DMS 273 treated with DMSO at 0.1 percent for 48 hours (cell line): ENCODE results near the gene BICDL2.
A peak's percentile ranks its signal among the peaks of the same experiment; 100 is the strongest.

ENCODE experiments used
- DNase-seq: peaks from one replicate; lab custom pipeline; 2025; lab: John Stamatoyannopoulos, UW

BICDL2 gene

GRCh38 chr16:3047387-3047720 lies 10.6 kb upstream of the BICDL2 start:
- no peak for DNase-seq

DNA sequence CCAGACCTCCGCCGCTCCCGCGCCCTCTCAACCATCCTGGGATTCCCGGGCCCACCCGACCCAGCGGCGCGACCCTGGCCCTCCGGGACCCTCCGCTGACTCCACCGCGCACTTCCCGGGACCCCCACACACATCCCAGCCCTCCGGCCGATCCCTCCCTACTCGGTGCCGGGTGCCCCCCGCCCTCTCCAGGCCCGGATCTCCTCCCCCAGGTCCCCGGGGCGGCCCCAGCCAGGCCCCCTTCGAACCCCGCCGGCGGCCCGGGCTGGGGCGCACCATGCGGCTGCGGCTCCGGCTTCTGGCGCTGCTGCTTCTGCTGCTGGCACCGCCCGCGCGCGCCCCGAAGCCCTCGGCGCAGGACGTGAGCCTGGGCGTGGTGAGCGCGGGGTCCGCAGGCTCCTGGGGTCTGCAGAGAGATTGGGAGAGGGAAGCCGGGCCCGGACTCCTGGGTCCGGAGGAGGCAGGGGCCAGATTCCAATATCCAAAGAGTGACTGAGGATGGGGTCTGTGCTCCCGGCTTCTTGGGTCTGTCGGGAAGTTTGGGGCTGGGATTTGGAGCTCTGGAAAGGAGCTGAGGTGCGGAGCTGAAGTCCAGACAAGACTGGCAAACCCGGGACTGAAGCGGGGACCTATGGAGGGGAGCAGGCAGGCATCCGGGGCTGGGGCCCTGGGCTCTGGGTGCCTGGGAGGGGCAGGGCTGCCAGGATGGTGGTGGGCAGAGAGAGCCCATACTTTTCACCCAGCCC lies 10.1 kb upstream of the BICDL2 start:
- DNase-seq: no peak

DNA sequence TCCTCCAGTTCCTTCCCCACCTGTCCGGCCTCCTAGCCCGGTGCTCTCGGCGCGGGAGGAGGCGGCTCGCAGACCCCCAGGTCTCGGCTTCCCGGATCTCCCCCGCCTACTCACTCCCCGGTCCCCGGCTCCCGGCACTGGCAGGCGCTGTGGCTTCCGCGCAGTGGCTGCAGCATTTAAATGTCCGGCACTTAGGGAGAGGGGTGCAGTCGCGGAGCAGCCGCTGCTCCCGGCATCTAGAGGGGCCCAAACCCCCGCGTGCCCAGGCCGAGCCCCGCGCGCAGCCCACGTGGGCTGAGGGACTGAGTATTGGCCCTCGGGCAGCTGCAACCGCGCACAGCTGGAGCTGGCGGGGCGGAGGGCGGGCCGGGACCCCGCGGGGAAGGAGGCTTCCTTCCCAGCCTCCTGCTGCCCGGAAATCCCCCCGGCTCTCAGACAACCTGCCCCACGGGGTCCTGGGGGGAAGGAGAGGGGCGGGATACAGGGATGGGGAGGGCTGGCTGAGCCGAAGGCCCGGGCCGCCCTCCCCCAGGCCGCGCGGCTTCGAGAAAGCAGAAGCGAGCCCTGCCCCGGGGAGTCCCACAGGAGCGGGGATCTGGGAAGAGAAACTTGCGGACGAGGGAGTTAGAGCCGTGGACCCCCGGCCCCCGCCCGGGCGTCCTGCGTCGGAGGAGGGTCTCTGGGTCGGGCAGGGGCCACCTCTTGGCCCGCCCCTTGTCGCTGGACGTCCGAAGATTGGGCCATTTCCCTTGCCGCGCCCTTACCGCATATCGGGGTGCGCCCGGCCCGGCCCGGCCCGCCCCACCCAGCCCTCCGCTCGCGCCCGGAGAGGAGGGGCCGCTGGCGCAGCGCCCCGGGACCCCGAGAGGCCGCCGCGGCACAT lies 9.3 kb upstream of the BICDL2 start, which contains the start of gene MMP25:
Gene MMP25, plus strand, starts transcription at position 804 of the 883 bp plus-strand sequence. CDS start 357 bp downstream, outside the sequence.
- no peak for DNase-seq

GRCh38 chr16:3044708-3045107 lies 8.0 kb upstream of the BICDL2 start:
- no peak for DNase-seq

DNA sequence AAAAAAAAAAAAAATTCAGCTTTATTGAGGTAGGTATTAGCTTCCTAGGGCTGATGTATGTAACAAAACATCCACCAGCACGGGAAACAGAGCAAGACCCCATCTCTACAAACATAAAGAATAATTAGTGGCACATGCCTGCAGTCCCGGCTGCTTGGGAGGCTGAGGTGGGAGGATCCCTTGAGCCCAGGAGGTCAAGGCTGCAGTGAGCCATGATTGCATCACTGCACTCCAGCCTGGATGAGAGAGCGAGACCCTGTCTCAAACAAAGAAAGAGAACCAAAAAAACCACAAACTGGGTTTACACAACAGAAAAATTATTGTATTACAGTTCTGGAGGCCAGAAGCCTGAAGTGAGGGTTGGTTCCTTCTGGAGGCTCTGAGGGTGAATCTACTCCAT lies 5.6 kb upstream of the BICDL2 start:
- no peak for DNase-seq

DNA sequence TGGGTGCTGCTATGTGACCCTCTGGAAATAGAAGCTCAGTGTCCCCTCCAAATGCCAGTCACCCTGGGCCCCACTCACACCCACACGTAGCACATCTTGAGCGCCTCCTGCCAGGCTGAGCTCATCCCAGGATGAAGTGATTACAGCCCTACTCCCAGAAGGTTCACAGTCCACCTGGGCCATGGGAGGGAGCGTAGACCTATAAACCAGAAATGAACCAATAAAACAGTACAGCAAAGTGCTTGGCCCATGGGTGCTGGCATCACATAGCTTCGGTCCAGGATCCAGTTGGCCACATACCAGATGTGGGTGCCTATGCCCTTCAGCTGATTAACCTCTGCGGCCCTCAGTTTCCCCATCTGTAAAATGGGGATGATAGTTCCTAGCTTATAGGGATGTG lies 2.2 kb upstream of the BICDL2 start:
- DNase-seq: no peak

GRCh38 chr16:3038256-3038655 lies 1.5 kb upstream of the BICDL2 start:
- no peak for DNase-seq

GRCh38 chr16:3035972-3036725 lies 595 bp downstream of the BICDL2 start:
- DNase-seq: no peak

GRCh38 chr16:3035289-3035971 lies 1.3 kb downstream of the BICDL2 start:
- no peak for DNase-seq

DNA sequence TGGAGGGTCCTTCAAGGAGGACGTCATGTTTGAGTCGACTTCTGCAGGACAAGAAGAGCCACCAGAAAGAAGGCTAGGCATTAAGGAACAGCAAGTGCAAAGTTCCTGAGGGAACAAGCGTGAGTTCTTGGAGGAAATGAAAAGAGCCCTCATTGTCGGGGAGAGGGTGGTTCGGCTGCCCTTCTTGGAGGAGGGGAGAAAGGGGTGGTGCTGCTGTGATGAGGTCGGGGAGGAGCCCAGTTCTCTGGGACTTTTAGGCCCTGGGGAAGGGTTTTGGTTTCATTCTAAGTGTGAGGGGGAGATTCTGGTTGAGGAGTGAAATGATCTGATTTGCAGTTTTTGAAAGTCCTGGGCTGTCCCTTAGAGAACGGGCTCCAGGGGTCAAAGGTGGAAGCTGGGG lies 4.1 kb downstream of the BICDL2 start:
- no peak for DNase-seq

- no peak for DNase-seq
Observed at GRCh38 chr16:3030222-3031212, 6.2 kb downstream of the BICDL2 start.

DNA sequence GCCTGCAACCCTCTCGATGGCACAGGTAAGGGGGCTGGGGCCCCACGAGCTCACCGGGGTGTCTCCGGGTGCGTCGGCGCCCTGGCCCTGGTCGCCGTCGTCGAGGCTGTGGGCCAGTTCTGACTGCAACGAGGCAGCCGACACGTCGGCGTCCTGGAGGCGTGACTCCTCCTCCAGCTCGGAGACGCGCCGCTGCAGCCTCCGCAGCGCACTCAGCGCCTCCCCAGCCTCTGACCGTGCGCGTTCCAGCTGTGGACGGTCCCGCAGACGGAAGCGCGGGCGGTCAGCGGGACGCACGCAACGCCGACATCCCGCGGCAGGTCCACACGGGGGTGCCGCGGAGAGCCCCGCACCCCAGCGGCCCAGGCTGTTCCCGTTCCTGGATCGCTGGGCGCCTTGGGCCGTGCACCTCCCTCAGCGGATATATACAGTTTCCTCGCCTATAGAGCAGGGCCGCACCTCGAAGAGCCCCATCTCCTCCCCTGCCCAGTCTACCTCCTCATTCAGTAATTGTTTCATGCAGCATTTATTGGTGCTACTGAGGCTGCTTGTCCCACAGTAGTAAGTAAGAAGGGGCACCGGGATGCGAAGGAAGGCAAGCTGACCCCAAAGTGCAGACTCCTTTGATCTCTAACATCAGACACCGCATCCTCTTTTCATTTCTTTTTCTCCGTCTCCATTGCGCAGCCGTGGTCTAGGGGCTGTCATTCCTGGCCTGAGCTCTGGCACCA lies 7.1 kb downstream of the BICDL2 start:
- DNase-seq: no peak

DNA sequence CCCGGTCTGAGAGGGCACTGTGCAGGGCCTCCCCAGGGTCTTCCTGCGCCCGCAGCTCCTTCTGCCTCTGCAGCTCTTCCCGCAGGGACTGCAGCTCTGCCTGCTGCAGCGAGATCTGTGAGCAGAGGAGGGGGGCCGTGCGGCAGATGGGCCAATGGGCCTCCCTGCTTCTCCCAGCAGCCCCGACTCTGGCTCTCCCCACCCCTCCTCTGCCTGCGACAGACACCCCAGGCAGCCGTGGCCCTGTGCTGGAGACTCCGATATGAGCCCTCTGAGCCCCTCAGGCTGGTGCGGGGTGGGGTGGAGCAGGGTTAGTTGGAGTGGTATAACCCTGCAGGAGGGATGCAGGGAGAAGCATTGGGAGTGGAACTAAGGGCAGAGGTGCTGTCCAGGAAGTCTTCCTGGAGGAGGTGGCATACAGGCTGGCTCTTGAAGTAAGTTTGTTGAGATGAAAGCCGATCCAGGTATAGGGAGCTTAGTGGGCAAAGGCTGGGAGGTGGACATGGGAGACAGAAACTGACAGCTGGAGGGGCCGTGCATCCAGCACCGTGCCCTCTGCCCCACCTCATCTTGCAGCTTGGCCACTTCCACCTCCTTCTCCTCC lies 7.9 kb downstream of the BICDL2 start:
- no peak for DNase-seq

- peak; percentile 69 for DNase-seq
Observed at GRCh38 chr16:3027983-3028715, 8.6 kb downstream of the BICDL2 start.

DNA sequence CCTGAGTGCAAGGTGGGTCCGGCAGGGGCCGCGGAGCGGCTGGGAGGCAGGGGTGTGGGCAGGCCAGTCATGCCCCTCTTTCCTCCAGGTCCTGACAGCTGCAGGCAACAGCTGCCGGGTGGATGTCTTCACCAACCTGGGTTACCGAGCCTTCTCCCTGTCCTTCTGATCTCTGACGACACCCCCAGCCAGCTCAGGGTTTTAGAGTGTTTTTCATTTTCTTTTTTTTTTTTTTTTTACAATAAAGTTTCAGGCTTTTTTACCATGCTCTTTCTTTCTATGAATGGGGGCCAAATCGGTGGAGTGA lies 9.3 kb downstream of the BICDL2 start:
- DNase-seq: no peak

DNA sequence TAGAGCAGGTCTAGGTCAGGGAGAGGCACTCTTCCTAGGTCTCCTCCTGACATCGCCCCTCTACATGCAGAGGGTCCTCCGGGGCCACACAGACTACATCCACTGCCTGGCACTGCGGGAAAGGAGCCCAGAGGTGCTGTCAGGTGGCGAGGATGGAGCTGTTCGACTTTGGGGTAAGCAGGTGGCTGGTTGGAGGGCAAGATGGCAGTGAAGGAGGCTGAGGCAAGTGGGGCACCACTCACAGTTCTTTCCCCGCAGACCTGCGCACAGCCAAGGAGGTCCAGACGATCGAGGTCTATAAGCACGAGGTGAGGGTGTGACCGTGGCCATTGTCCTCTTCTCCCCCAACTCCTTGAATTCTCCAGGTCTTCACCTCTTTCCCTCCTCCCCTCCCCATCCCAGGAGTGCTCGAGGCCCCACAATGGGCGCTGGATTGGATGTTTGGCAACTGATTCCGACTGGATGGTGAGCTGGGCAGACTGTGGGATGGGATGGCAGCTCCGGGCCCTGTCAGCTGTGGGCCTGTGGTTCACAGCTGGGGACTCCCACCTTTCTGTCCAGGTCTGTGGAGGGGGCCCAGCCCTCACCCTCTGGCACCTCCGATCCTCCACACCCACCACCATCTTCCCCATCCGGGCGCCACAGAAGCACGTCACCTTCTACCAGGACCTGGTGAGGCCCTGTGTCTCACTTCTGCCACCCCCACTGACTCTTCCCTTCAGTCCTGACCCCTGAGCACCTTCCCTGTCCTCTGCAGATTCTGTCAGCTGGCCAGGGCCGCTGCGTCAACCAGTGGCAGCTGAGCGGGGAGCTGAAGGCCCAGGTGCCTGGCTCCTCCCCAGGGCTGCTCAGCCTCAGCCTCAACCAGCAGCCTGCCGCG lies 9.9 kb downstream of the BICDL2 start:
- no peak for DNase-seq

DNA sequence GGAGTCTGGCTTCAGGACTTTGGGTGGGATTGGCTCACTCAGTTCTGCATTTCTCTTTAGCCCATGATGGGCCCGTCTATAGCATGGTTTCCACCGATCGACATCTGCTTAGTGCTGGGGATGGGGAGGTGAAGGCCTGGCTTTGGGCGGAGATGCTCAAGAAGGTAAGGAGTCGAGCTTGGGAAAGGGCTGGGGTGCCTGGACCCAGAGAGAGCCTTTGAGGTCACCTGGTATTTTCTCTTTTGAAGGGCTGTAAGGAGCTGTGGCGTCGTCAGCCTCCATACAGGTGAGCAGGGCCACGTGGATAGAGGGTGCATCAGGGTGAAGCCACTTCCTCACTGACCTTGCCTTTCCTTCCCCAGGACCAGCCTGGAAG lies 10.8 kb downstream of the BICDL2 start:
- no peak for DNase-seq
